Uterus (tissue), 4 donors: ENCODE data around the gene FARP2. TPM values are rescaled to one million over a fixed set of nuclear protein-coding genes. Genes with fewer than 3 reads are reported as not detected.
A peak's percentile ranks its signal among the peaks of the same experiment; 100 is the strongest.
"Not testable (repeated sequence)": the region's sequence is repeated elsewhere in the genome, so short reads cannot be mapped to it uniquely, and the experiment has no call there.

Experiments
- DNase-seq, 2 donors: peaks; one replicate each; pipeline ENCODE4 v3.0.0-alpha.2; 2019 to 2020
- H3K27ac ChIP-seq, 2 donors: fragments of 200-600 bp; sonication (generic); 1 replicate in 1 of 2; 2 replicates in 1 of 2; pipeline ENCODE4 v1.5.1; 2016 to 2018
- H3K27me3 ChIP-seq, 2 donors: fragments of 200-600 bp; sonication (generic); one replicate each; pipeline ENCODE4 v1.5.1; 2018 to 2019; ENCODE audit warnings: control low read depth in 1 of 2
- H3K36me3 ChIP-seq, 2 donors: fragments of 200-600 bp; sonication (generic); one replicate each; pipeline ENCODE4 v1.5.1; 2019; ENCODE audit warnings: control low read depth in 1 of 2
- H3K4me1 ChIP-seq, 2 donors: fragments of 200-600 bp; sonication (generic); one replicate each; pipeline ENCODE4 v1.5.1; 2018 to 2019; ENCODE audit warnings: control low read depth in 1 of 2
- H3K4me3 ChIP-seq, 2 donors: fragments of 200-600 bp; sonication (generic); 1 replicate in 1 of 2; 2 replicates in 1 of 2; pipeline ENCODE4 v1.5.1; 2018 to 2019; ENCODE audit warnings: mild to moderate bottlenecking in 1 of 2
- H3K9me3 ChIP-seq, 2 donors: fragments of 200-600 bp; sonication (generic); one replicate each; pipeline ENCODE4 v1.5.1; 2019; ENCODE audit warnings: control low read depth in 1 of 2
- CTCF ChIP-seq, 4 experiments: fragments of 200-600 bp in 2 of 4; fragments of 450-650 bp in 2 of 4; sonication (generic) in 2 of 4; IDR thresholded peaks; one replicate each; pipeline ENCODE4 v1.5.1; 2016 to 2019; ENCODE audit warnings: antibody characterized with exemption in 4 of 4, mild to moderate bottlenecking in 2 of 4, moderate library complexity in 1 of 4
- POLR2A ChIP-seq, 2 donors: fragments of 450-650 bp; IDR thresholded peaks; one replicate each; pipeline ENCODE4 v1.6.1; 2016; ENCODE audit warnings: antibody characterized with exemption in 2 of 2, mild to moderate bottlenecking in 1 of 2, moderate library complexity in 1 of 2
- intact Hi-C: fragments of 100-400 bp; cut with DNase I; formaldehyde crosslinking; loops from one replicate; pipeline ENCODE4 v1.15.1; 2023; ENCODE audit warnings: low total_unique reads
- total RNA-seq, 4 donors: library from RNA; depleted of rRNA in 3 of 4; stranded (reverse); fragments of >200 nt in 3 of 4; gene quantifications; one replicate each; pipeline versions ENCODE4 v1.1.0 to v1.2.4, GENCODE V29; 2014 to 2023
- donor health status: DM: yes; HTN: yes; CAD: no.

Gene FARP2
- total RNA-seq, 4 donors from 2014 or later, result 20.0 to 92.0 (median 40.6) TPM

GRCh38 chr2:241378816-241379215, 22.7 kb downstream of the FARP2 start:
- intact Hi-C loops, result no loop called here
- Histone ChIP-seq H3K36me3 (no peaks in the 10 kb centered on the region), H3K4me3 (no peak overlapping the region), H3K9me3 (no peaks in the 10 kb centered on the region), H3K27me3 (no peaks in the 10 kb centered on the region), H3K4me1 (peaks cover 0 to 16% of the 10 kb centered on the region in 2 donors), H3K27ac (peak overlapping the region; percentile 43 to 64)
- TF ChIP-seq POLR2A (IDR thresholded peaks at IDR 0.05) (no peak), CTCF (IDR thresholded peaks at IDR 0.05) (no peak)
- DNase-seq, result no peak

GRCh38 chr2:241379481-241380480, 23.7 kb downstream of the FARP2 start:
- Histone ChIP-seq H3K4me3 (no peak overlapping the region), H3K36me3 (no peaks in the 10 kb centered on the region), H3K4me1 (peaks cover 0 to 16% of the 10 kb centered on the region in 2 donors), H3K9me3 (no peaks in the 10 kb centered on the region), H3K27me3 (no peaks in the 10 kb centered on the region), H3K27ac (peak overlapping the region; percentile 43 to 64)
- intact Hi-C loops, result no loop called here
- no peak for DNase-seq
- no peak for TF ChIP-seq CTCF (IDR thresholded peaks at IDR 0.05)
- no peak for TF ChIP-seq POLR2A (IDR thresholded peaks at IDR 0.05)

GRCh38 chr2:241381872-241382271, 25.8 kb downstream of the FARP2 start:
- DNase-seq, result no peak
- H3K4me1 ChIP-seq, result peaks cover 0 to 16% of the 10 kb centered on the region in 2 donors
- intact Hi-C loops, result no loop called here
- no peaks in the 10 kb centered on the region for H3K9me3 ChIP-seq
- H3K27me3 ChIP-seq, result no peaks in the 10 kb centered on the region
- H3K36me3 ChIP-seq, result no peaks in the 10 kb centered on the region
- no peak overlapping the region for H3K27ac ChIP-seq
- H3K4me3 ChIP-seq, result no peak overlapping the region
- TF ChIP-seq POLR2A (IDR thresholded peaks at IDR 0.05), result no peak
- TF ChIP-seq CTCF (IDR thresholded peaks at IDR 0.05), result no peak

- H3K36me3 ChIP-seq, H3K9me3 ChIP-seq, H3K4me1 ChIP-seq, H3K27ac ChIP-seq, H3K27me3 ChIP-seq, intact Hi-C loops, H3K4me3 ChIP-seq, DNase-seq: not testable (repeated sequence)
These were observed 29.4 kb downstream of the FARP2 start for GRCh38 chr2:241385450-241385849.

- Histone ChIP-seq H3K4me1 (peaks cover 0 to 3% of the 10 kb centered on the region in 2 donors), H3K36me3 (no peaks in the 10 kb centered on the region), H3K27ac (no peak overlapping the region), H3K4me3 (no peak overlapping the region), H3K9me3 (no peaks in the 10 kb centered on the region), H3K27me3 (no peaks in the 10 kb centered on the region)
- intact Hi-C loops, result no loop called here
- TF ChIP-seq CTCF (IDR thresholded peaks at IDR 0.05) (no peak), POLR2A (IDR thresholded peaks at IDR 0.05) (no peak)
- DNase-seq, result no peak
These were observed 30.4 kb downstream of the FARP2 start for GRCh38 chr2:241386519-241386918.
